Choroid plexus epithelial cell (primary cell): ENCODE results near the gene KMT2B.
A peak's percentile ranks its signal among the peaks of the same experiment; 100 is the strongest.

Experiments
- DNase-seq: peaks from one replicate; pipeline ENCODE4 v3.0.0-alpha.2; 2010; ENCODE audit warnings: low read depth
- H3K4me3 ChIP-seq: 2 replicates; pipeline ENCODE4 v1.5.1; 2011; ENCODE audit warnings: low read depth, mild to moderate bottlenecking, control low read depth, low read length, moderate library complexity
- TF ChIP-seq, protein P1 (sequence below): conservative IDR thresholded peaks from 2 replicates; pipeline ENCODE4 v1.5.1; 2011; ENCODE audit warnings: low read depth, mild to moderate bottlenecking, control low read depth, inconsistent platforms, low read length, moderate library complexity

Gene KMT2B

GRCh38 chr19:35716801-35717664, 770 bp upstream of the KMT2B start:
- H3K4me3 ChIP-seq: peak overlapping the region; percentile 85
- TF ChIP-seq, protein P1, sequence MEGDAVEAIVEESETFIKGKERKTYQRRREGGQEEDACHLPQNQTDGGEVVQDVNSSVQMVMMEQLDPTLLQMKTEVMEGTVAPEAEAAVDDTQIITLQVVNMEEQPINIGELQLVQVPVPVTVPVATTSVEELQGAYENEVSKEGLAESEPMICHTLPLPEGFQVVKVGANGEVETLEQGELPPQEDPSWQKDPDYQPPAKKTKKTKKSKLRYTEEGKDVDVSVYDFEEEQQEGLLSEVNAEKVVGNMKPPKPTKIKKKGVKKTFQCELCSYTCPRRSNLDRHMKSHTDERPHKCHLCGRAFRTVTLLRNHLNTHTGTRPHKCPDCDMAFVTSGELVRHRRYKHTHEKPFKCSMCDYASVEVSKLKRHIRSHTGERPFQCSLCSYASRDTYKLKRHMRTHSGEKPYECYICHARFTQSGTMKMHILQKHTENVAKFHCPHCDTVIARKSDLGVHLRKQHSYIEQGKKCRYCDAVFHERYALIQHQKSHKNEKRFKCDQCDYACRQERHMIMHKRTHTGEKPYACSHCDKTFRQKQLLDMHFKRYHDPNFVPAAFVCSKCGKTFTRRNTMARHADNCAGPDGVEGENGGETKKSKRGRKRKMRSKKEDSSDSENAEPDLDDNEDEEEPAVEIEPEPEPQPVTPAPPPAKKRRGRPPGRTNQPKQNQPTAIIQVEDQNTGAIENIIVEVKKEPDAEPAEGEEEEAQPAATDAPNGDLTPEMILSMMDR: peak; percentile 85

GRCh38 chr19:35718345-35719041, 690 bp downstream of the KMT2B start:
- TF ChIP-seq, protein P1: no peak
- DNase-seq: peak; percentile 18
- peak overlapping the region; percentile 85 for H3K4me3 ChIP-seq

More at GRCh38 chr19:35716801-35717664, 770 bp upstream of the KMT2B start:
- peak; percentile 97 for DNase-seq

- TF ChIP-seq, protein P1: no peak
These were observed 1.8 kb downstream of the KMT2B start for GRCh38 chr19:35719402-35720162.

DNA sequence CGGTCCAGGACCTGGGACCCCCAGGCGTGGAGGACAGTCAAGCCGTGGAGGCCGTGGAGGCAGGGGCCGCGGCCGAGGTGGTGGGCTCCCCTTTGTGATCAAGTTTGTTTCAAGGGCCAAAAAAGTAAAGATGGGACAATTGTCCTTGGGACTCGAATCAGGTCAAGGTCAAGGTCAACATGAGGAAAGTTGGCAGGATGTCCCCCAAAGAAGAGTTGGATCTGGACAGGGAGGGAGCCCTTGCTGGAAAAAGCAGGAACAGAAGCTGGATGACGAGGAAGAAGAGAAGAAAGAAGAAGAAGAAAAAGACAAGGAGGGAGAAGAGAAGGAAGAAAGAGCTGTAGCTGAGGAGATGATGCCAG, 2.3 kb downstream of the KMT2B start:
- no peak for DNase-seq
- TF ChIP-seq, protein P1: no peak

More at GRCh38 chr19:35719402-35720162, 1.8 kb downstream of the KMT2B start:
- no peak for DNase-seq
- peak overlapping the region; percentile 85 for H3K4me3 ChIP-seq

GRCh38 chr19:35720648-35721047, 2.8 kb downstream of the KMT2B start:
- no peak for DNase-seq
- H3K4me3 ChIP-seq: no peak overlapping the region
- TF ChIP-seq, protein P1: no peak

More for the DNA sequence above, 2.3 kb downstream of the KMT2B start:
- no peak overlapping the region for H3K4me3 ChIP-seq

DNA sequence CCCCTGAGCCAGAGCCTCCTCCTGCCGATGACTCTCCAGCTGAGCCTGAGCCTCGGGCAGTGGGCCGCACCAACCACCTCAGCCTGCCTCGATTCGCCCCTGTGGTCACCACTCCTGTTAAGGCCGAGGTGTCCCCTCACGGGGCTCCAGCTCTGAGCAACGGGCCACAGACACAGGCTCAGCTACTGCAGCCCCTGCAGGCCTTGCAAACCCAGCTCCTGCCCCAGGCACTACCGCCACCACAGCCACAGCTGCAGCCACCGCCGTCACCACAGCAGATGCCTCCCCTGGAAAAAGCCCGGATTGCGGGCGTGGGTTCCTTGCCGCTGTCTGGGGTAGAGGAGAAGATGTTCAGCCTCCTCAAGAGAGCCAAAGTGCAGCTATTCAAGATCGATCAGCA, 3.6 kb downstream of the KMT2B start:
- no peak for DNase-seq
- TF ChIP-seq, protein P1: no peak
- H3K4me3 ChIP-seq: no peak overlapping the region
